Panc1 (cell line): ENCODE data around the gene DTYMK. TPM values are rescaled to one million over a fixed set of nuclear protein-coding genes. Genes with fewer than 3 reads are reported as not detected.

Source experiments
- ATAC-seq: fragments of 200-7000 bp; cut with Tn5 transposase; 2 replicates; pipeline ENCODE4 v1.9.1; 2020; ENCODE audit warnings: mild to moderate bottlenecking, moderate library complexity
- BruUV-seq: library from RNA; stranded (reverse); fragments of 400-500 nt; replicated peaks from 2 replicates; lab custom pipeline; 2021; lab: Mats Ljungman, UMichigan
- CTCF ChIA-PET: fragments of 300-600 bp; sonication (Branson Sonifier 250); formaldehyde crosslinking; loops from one replicate; lab custom pipeline; 2022; ENCODE audit warnings: antibody characterized with exemption; lab: Charles Lee
- POLR2A ChIA-PET: fragments of 300-600 bp; sonication (Branson Sonifier 250); formaldehyde crosslinking; loops from one replicate; lab custom pipeline; 2022; ENCODE audit warnings: antibody characterized with exemption; lab: Charles Lee
- DNase-seq: peaks from one replicate; pipeline ENCODE4 v3.0.0-alpha.2; 2010; ENCODE audit warnings: low read depth, low spot score
- H3K27ac ChIP-seq: 2 replicates; pipeline ENCODE4 v1.5.1; 2011; ENCODE audit warnings: mild to moderate bottlenecking, low read length, inconsistent platforms
- H3K27me3 ChIP-seq: fragments of 200-500 bp; sonication (Bioruptor generic); 2 replicates; pipeline ENCODE4 v1.6.0; 2014; ENCODE audit warnings: low read length, inconsistent platforms; ENCODE audit not compliant: control insufficient read depth, insufficient read depth
- H3K36me3 ChIP-seq: fragments of 200-500 bp; sonication (Bioruptor generic); 2 replicates; pipeline ENCODE4 v1.5.1; 2014; ENCODE audit warnings: inconsistent platforms, mild to moderate bottlenecking, low read length, moderate library complexity; ENCODE audit not compliant: control insufficient read depth, insufficient read depth
- H3K4me1 ChIP-seq: 2 replicates; pipeline ENCODE4 v1.5.1; 2011; ENCODE audit warnings: inconsistent platforms, mild to moderate bottlenecking, low read length, moderate library complexity; ENCODE audit not compliant: control insufficient read depth, insufficient read depth
- H3K4me3 ChIP-seq, 2 experiments: 2 replicates each; pipeline ENCODE4 v1.5.1; 2011 to 2012; ENCODE audit warnings: low read depth in 2 of 2, low read length in 2 of 2, mild to moderate bottlenecking in 2 of 2, inconsistent platforms in 1 of 2, moderate library complexity in 1 of 2
- H3K9me3 ChIP-seq: fragments of 200-500 bp; sonication (Bioruptor generic); 2 replicates; pipeline ENCODE4 v1.5.1; 2014; ENCODE audit warnings: low read depth, mild to moderate bottlenecking, inconsistent platforms, low read length, moderate library complexity; ENCODE audit not compliant: control insufficient read depth, insufficient read depth
- POLR2AphosphoS5 ChIP-seq: IDR thresholded peaks from 2 replicates; pipeline ENCODE4 v1.6.1; 2012; ENCODE audit warnings: mild to moderate bottlenecking, low read depth, low read length, moderate library complexity
- SIN3A ChIP-seq: IDR thresholded peaks from 2 replicates; pipeline ENCODE4 v1.6.1; 2012; ENCODE audit warnings: low read depth, mild to moderate bottlenecking, low read length, moderate library complexity, borderline replicate concordance; ENCODE audit not compliant: insufficient read depth
- TCF7L2 ChIP-seq: IDR thresholded peaks from 2 replicates; pipeline ENCODE4 v1.6.1; 2011; ENCODE audit warnings: mild to moderate bottlenecking, low read depth, low read length, inconsistent platforms
- in situ Hi-C: cut with HindIII; loops from 2 replicates; pipeline ENCODE4 v1.10.0; 2016; ENCODE audit warnings: low sequenced_read_pairs, low pct_unique_long_range_greater_than_20kb
- intact Hi-C: fragments of 100-400 bp; cut with micrococcal nuclease; formaldehyde crosslinking; loops from one replicate; pipeline ENCODE4 v1.10.0; 2022; ENCODE audit not compliant: unreplicated experiment
- total RNA-seq: library from RNA; stranded (reverse); gene quantifications from one replicate; pipeline ENCODE4 v1.2.1, GENCODE V29; 2021; ENCODE audit not compliant: unreplicated experiment
- TF ChIP-seq, protein P1 (sequence below), 2 experiments: IDR thresholded peaks; 2 replicates each; pipeline ENCODE4 v1.6.1; 2011 to 2012; ENCODE audit warnings: low read depth in 2 of 2, control low read depth in 1 of 2, low read length in 1 of 2, mild to moderate bottlenecking in 1 of 2, moderate library complexity in 1 of 2; ENCODE audit not compliant: insufficient read depth in 1 of 2
- TF ChIP-seq, protein P2 (sequence below): fragments of 450-650 bp; IDR thresholded peaks from 2 replicates; pipeline ENCODE4 v1.5.1; 2017; ENCODE audit warnings: mild to moderate bottlenecking

Gene DTYMK
- total RNA-seq, 1 experiment from 2014 or later: 122 TPM

DNA sequence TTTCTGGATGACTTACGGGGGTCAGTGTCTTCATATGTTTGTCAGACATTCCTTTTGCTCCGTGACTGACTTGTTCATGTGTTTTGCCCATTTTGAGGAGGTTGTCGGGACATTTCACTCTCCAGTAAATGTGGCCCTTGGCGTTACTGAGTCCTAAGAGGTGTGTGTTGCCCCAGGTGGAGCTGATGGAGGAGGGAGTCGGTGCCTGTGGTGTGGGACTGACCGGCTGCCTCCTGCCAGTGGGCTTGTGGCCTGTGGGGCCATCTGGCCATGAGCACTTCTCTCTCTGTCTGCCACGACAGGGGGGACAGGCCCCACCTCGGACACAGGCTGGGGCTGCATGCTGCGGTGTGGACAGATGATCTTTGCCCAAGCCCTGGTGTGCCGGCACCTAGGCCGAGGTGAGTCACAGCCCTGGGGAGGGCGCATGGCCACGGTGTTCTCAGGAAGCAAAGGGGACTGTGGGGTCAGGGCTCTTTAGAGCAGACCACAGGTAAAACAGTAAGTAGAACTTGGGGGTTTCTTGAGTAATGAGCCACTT is 33.3 kb downstream of the DTYMK start:
- Histone ChIP-seq H3K27ac (no peak overlapping the region), H3K36me3 (no peaks in the 10 kb centered on the region), H3K4me3 (no peak overlapping the region), H3K27me3 (no peaks in the 10 kb centered on the region), H3K4me1 (no peaks in the 10 kb centered on the region), H3K9me3 (no peaks in the 10 kb centered on the region)
- intact Hi-C loops (no loop called here), in situ Hi-C loops (no loop called here)
- CTCF ChIA-PET: no interaction called here
- DNase-seq (no peak), ATAC-seq (no peak)
- POLR2A ChIA-PET: no interaction called here
- no TSS peak for BruUV-seq
- TF ChIP-seq, protein P1, sequence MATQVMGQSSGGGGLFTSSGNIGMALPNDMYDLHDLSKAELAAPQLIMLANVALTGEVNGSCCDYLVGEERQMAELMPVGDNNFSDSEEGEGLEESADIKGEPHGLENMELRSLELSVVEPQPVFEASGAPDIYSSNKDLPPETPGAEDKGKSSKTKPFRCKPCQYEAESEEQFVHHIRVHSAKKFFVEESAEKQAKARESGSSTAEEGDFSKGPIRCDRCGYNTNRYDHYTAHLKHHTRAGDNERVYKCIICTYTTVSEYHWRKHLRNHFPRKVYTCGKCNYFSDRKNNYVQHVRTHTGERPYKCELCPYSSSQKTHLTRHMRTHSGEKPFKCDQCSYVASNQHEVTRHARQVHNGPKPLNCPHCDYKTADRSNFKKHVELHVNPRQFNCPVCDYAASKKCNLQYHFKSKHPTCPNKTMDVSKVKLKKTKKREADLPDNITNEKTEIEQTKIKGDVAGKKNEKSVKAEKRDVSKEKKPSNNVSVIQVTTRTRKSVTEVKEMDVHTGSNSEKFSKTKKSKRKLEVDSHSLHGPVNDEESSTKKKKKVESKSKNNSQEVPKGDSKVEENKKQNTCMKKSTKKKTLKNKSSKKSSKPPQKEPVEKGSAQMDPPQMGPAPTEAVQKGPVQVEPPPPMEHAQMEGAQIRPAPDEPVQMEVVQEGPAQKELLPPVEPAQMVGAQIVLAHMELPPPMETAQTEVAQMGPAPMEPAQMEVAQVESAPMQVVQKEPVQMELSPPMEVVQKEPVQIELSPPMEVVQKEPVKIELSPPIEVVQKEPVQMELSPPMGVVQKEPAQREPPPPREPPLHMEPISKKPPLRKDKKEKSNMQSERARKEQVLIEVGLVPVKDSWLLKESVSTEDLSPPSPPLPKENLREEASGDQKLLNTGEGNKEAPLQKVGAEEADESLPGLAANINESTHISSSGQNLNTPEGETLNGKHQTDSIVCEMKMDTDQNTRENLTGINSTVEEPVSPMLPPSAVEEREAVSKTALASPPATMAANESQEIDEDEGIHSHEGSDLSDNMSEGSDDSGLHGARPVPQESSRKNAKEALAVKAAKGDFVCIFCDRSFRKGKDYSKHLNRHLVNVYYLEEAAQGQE (IDR thresholded peaks at IDR 0.05; ENCODE audit: insufficient read depth in 1 of 2, low read depth in 2 of 2, low read length in 1 of 2): no peak
- TF ChIP-seq TCF7L2: no peak
- TF ChIP-seq SIN3A: no peak
- TF ChIP-seq, protein P2, sequence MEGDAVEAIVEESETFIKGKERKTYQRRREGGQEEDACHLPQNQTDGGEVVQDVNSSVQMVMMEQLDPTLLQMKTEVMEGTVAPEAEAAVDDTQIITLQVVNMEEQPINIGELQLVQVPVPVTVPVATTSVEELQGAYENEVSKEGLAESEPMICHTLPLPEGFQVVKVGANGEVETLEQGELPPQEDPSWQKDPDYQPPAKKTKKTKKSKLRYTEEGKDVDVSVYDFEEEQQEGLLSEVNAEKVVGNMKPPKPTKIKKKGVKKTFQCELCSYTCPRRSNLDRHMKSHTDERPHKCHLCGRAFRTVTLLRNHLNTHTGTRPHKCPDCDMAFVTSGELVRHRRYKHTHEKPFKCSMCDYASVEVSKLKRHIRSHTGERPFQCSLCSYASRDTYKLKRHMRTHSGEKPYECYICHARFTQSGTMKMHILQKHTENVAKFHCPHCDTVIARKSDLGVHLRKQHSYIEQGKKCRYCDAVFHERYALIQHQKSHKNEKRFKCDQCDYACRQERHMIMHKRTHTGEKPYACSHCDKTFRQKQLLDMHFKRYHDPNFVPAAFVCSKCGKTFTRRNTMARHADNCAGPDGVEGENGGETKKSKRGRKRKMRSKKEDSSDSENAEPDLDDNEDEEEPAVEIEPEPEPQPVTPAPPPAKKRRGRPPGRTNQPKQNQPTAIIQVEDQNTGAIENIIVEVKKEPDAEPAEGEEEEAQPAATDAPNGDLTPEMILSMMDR: no peak
- no peak for TF ChIP-seq POLR2AphosphoS5

DNA sequence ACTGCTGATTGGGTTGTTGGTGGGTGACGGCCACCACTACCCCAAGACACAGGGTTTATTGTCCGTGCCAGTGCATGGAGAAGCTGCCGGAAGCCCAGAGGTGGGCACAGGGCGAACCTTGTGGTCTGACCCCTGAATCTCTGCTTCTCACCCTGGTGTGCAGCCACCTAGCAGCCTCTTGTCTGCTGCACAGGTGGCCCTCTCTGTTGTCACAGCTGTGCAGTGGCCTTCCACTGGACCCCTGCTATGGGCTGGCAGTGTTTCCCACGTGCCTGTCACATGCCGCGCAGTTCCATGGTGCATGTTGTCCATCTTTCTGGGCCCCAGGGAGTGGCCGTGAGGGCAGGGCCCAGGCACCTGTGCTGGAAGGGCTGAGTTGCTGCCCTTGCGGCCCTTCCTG is 33.9 kb downstream of the DTYMK start:
- intact Hi-C loops: no loop called here
- POLR2A ChIA-PET: no interaction called here
- no peak for DNase-seq
- Histone ChIP-seq H3K36me3 (no peaks in the 10 kb centered on the region), H3K27ac (no peak overlapping the region), H3K27me3 (no peaks in the 10 kb centered on the region), H3K9me3 (no peaks in the 10 kb centered on the region), H3K4me3 (no peak overlapping the region), H3K4me1 (no peaks in the 10 kb centered on the region)
- no peak for TF ChIP-seq POLR2AphosphoS5
- TF ChIP-seq TCF7L2: no peak
- TF ChIP-seq SIN3A: no peak
- TF ChIP-seq, protein P1 (IDR thresholded peaks at IDR 0.05; ENCODE audit: insufficient read depth in 1 of 2, low read depth in 2 of 2, low read length in 1 of 2): no peak
- TF ChIP-seq, protein P2: no peak
- in situ Hi-C loops: no loop called here
- CTCF ChIA-PET: no interaction called here
- BruUV-seq: no TSS peak
- no peak for ATAC-seq
